Thoracic aorta (tissue), 2 donors: Measurements from ENCODE around the gene SLC2A4RG. TPM values are rescaled to one million over a fixed set of nuclear protein-coding genes. Genes with fewer than 3 reads are reported as not detected.

Experiments used
- ATAC-seq: fragments of 150-250 bp; one replicate; pipeline ENCODE4 v1.8.0; 2017; ENCODE audit warnings: low read depth; ENCODE audit not compliant: insufficient number of reproducible peaks, low FRiP score
- DNase-seq: peaks from one replicate; pipeline ENCODE4 v3.0.0-alpha.2; 2020; ENCODE audit warnings: low spot score
- H3K27ac ChIP-seq, 2 donors: fragments of 200-600 bp; sonication (generic); 1 replicate in 1 of 2; 2 replicates in 1 of 2; pipeline ENCODE4 v1.5.1; 2016; ENCODE audit warnings: mild to moderate bottlenecking in 2 of 2, moderate library complexity in 2 of 2
- H3K27me3 ChIP-seq: fragments of 200-600 bp; sonication (generic); replicated peaks from 2 replicates; pipeline ENCODE4 v1.6.0; 2016; ENCODE audit warnings: mild to moderate bottlenecking; ENCODE audit not compliant: insufficient read depth
- H3K36me3 ChIP-seq: fragments of 200-600 bp; sonication (generic); one replicate; pipeline ENCODE4 v1.5.1; 2016
- H3K4me1 ChIP-seq, 2 donors: fragments of 200-600 bp; sonication (generic); 1 replicate in 1 of 2; 2 replicates in 1 of 2; pipeline versions ENCODE4 v1.5.1 to v1.6.0; 2016; ENCODE audit warnings: low read depth in 2 of 2, mild to moderate bottlenecking in 1 of 2; ENCODE audit not compliant: control insufficient read depth in 1 of 2
- H3K4me3 ChIP-seq: fragments of 200-600 bp; sonication (generic); 2 replicates; pipeline ENCODE4 v1.5.1; 2016; ENCODE audit warnings: mild to moderate bottlenecking
- H3K9me3 ChIP-seq: fragments of 200-600 bp; sonication (generic); 2 replicates; pipeline ENCODE4 v1.5.1; 2016
- CTCF ChIP-seq: fragments of 200-600 bp; sonication (generic); IDR thresholded peaks from one replicate; pipeline ENCODE4 v1.5.1; 2019; ENCODE audit warnings: antibody characterized with exemption
- total RNA-seq, 2 donors: library from RNA; depleted of rRNA; stranded (reverse); fragments of >200 nt; gene quantifications; one replicate each; pipeline versions ENCODE4 v1.1.0 to v1.2.3, GENCODE V29; 2016

The SLC2A4RG gene
- total RNA-seq, 2 donors from 2014 or later = 36.2 to 103 TPM

DNA sequence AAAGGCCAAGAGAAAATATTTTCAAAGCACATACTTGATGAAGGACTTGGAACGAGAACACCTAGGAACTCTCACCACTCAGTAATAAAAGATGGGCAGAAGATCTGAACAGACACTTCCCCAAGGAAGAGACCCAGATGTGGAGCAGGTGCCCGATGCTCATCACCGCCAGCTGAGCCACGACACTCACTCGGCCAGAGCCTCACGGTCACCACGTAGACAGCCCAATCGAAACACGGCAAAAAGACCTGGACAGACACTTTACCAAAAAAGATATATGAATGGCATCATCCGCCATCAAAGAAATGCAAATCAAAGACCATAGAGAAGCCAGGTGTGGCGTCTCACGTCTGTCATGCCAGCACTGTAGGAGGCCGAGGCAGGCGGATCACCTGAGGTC, 41.6 kb downstream of the SLC2A4RG start:
- no peaks in the 10 kb centered on the region for H3K4me1 ChIP-seq
- H3K36me3 ChIP-seq = no peaks in the 10 kb centered on the region
- ATAC-seq (no peak), DNase-seq (no peak)
- no peak overlapping the region for H3K4me3 ChIP-seq
- no peaks in the 10 kb centered on the region for H3K9me3 ChIP-seq
- no peaks in the 10 kb centered on the region for H3K27me3 ChIP-seq
- no peak for TF ChIP-seq CTCF
- no peak overlapping the region for H3K27ac ChIP-seq

DNA sequence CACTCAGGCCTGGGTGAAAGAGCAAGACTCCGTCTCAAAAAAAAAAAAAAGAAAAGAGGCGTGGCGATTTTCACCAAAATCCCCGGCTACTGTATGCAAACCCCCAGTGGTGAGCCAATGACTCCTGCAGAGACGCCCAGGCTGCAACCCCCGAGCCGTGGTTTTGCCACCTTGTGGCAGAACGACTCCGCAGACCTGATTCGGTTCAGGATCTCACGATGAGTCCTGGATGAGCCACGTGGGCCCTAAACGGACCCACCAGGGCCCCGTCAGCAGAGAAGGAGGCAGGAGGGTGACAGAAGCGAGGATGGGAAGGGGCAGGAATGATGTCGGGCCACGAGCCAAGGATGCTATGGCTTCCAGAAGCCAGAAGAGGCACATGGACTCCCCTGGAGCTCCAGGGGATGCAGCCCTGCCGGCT, 42.5 kb downstream of the SLC2A4RG start:
- no peaks in the 10 kb centered on the region for H3K36me3 ChIP-seq
- no peaks in the 10 kb centered on the region for H3K9me3 ChIP-seq
- TF ChIP-seq CTCF = no peak
- no peak overlapping the region for H3K4me3 ChIP-seq
- H3K4me1 ChIP-seq = no peaks in the 10 kb centered on the region
- ATAC-seq = no peak
- H3K27ac ChIP-seq = no peak overlapping the region
- no peak for DNase-seq
- H3K27me3 ChIP-seq = no peaks in the 10 kb centered on the region

DNA sequence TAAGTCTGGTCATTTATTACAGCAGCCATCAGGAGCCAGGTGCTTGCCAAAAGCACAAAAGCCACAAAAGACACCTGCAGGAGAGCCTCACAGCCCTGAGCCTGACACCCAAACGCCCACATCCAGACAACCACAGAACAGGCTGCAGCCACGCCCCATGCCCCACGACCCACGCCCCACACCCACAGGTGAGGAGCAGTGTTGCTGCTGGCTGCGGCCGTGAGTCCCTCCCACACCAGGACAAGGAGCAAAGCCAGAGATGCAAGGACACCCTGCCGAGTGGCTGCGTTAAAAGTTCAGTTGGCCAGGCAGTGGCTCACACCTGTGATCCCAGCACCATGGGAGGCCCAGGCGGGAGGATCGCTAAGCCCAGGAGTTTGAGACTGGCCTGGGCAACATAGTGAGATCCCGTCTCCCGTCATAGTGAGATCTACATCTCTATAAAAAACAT, 43.0 kb downstream of the SLC2A4RG start:
- Histone ChIP-seq H3K27ac (no peak overlapping the region), H3K9me3 (no peaks in the 10 kb centered on the region), H3K4me3 (no peak overlapping the region), H3K36me3 (no peaks in the 10 kb centered on the region), H3K27me3 (no peaks in the 10 kb centered on the region), H3K4me1 (no peaks in the 10 kb centered on the region)
- ATAC-seq (no peak), DNase-seq (no peak)
- TF ChIP-seq CTCF = no peak

GRCh38 chr20:63783970-63784369, 44.4 kb downstream of the SLC2A4RG start:
- H3K4me1 ChIP-seq = no peaks in the 10 kb centered on the region
- no peak overlapping the region for H3K4me3 ChIP-seq
- no peaks in the 10 kb centered on the region for H3K9me3 ChIP-seq
- H3K36me3 ChIP-seq = no peaks in the 10 kb centered on the region
- DNase-seq (no peak), ATAC-seq (no peak)
- no peaks in the 10 kb centered on the region for H3K27me3 ChIP-seq
- no peak for TF ChIP-seq CTCF
- H3K27ac ChIP-seq = no peak overlapping the region

DNA sequence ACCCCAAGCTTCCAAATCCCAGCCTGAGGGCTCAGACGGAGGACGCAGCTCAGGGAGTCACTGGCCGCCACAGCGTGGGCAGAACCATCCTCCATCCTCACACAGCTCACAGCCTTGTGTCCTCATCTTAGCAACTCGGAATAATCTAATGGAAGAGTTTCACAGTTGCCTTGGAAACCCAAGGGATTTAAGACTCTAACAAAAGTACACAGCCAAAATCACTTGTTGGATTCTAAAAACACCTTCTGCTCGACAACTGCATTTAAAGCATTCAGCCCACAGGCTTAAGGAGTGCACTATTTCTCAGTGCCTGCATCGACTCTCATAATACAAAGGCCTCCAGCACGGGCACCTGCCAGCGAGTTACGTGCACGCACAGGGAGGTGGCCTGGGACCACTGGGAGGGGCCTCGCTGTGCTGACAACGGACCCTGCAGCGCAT, 46.1 kb downstream of the SLC2A4RG start:
- H3K4me3 ChIP-seq = no peak overlapping the region
- ATAC-seq (no peak), DNase-seq (no peak)
- no peaks in the 10 kb centered on the region for H3K36me3 ChIP-seq
- H3K27ac ChIP-seq = no peak overlapping the region
- TF ChIP-seq CTCF = no peak
- no peaks in the 10 kb centered on the region for H3K4me1 ChIP-seq
- H3K27me3 ChIP-seq = no peaks in the 10 kb centered on the region
- H3K9me3 ChIP-seq = no peaks in the 10 kb centered on the region
